Measurements from ENCODE around the gene SOST. TPM values are rescaled to one million over a fixed set of nuclear protein-coding genes. Genes with fewer than 3 reads are reported as not detected.

The SOST gene
- total RNA-seq, 2 donors from 2014 or later = 45.2 to 55.4 TPM

GRCh38 chr17:43766413-43767052 lies 7.9 kb upstream of the SOST start:
- Histone ChIP-seq H3K27me3 (replicated peaks; ENCODE audit: insufficient read depth) (no peaks in the 10 kb centered on the region), H3K36me3 (peaks cover 30% of the 10 kb centered on the region), H3K4me3 (no peak overlapping the region), H3K9me3 (no peaks in the 10 kb centered on the region), H3K4me1 (ENCODE audit: control insufficient read depth in 1 of 2, low read depth in 2 of 2) (peaks cover 3 to 36% of the 10 kb centered on the region in 2 donors), H3K27ac (peak overlapping the region; percentile 41 to 53)
- ATAC-seq (ENCODE audit: insufficient number of reproducible peaks, low FRiP score, low read depth) (no peak), DNase-seq (ENCODE audit: low spot score) (no peak)
- TF ChIP-seq CTCF (IDR thresholded peaks at IDR 0.05) = peak; percentile 87

GRCh38 chr17:43760254-43760852 lies 1.8 kb upstream of the SOST start:
- Histone ChIP-seq H3K4me1 (ENCODE audit: control insufficient read depth in 1 of 2, low read depth in 2 of 2) (peaks cover 11 to 81% of the 10 kb centered on the region in 2 donors), H3K27ac (peak overlapping the region; percentile 41 to 67), H3K36me3 (no peaks in the 10 kb centered on the region), H3K4me3 (no peak overlapping the region), H3K9me3 (no peaks in the 10 kb centered on the region), H3K27me3 (replicated peaks; ENCODE audit: insufficient read depth) (no peaks in the 10 kb centered on the region)
- DNase-seq (ENCODE audit: low spot score) (peak; percentile 75), ATAC-seq (ENCODE audit: insufficient number of reproducible peaks, low FRiP score, low read depth) (peak; percentile 58)
- TF ChIP-seq CTCF (IDR thresholded peaks at IDR 0.05) = peak; percentile 97

GRCh38 chr17:43759836-43760235 lies 1.2 kb upstream of the SOST start:
- no peaks in the 10 kb centered on the region for H3K9me3 ChIP-seq
- peaks cover 17 to 84% of the 10 kb centered on the region in 2 donors for H3K4me1 ChIP-seq (ENCODE audit: control insufficient read depth in 1 of 2, low read depth in 2 of 2)
- no peak for DNase-seq (ENCODE audit: low spot score)
- H3K4me3 ChIP-seq = no peak overlapping the region
- no peaks in the 10 kb centered on the region for H3K36me3 ChIP-seq
- peak overlapping the region; percentile 63 to 65 for H3K27ac ChIP-seq
- no peak for ATAC-seq (ENCODE audit: insufficient number of reproducible peaks, low FRiP score, low read depth)
- no peaks in the 10 kb centered on the region for H3K27me3 ChIP-seq (replicated peaks; ENCODE audit: insufficient read depth)
- no peak for TF ChIP-seq CTCF (IDR thresholded peaks at IDR 0.05)

GRCh38 chr17:43758086-43758485 lies 505 bp downstream of the SOST start:
- H3K27me3 ChIP-seq (replicated peaks; ENCODE audit: insufficient read depth) = no peaks in the 10 kb centered on the region
- DNase-seq (ENCODE audit: low spot score) (no peak), ATAC-seq (ENCODE audit: insufficient number of reproducible peaks, low FRiP score, low read depth) (no peak)
- H3K4me1 ChIP-seq (ENCODE audit: control insufficient read depth in 1 of 2, low read depth in 2 of 2) = peaks cover 14 to 81% of the 10 kb centered on the region in 2 donors
- H3K27ac ChIP-seq = peak overlapping the region; percentile 63 to 65
- no peak for TF ChIP-seq CTCF (IDR thresholded peaks at IDR 0.05)
- no peaks in the 10 kb centered on the region for H3K36me3 ChIP-seq
- H3K9me3 ChIP-seq = no peaks in the 10 kb centered on the region
- H3K4me3 ChIP-seq = peak overlapping the region; percentile 47

- Histone ChIP-seq H3K27me3 (replicated peaks; ENCODE audit: insufficient read depth) (no peaks in the 10 kb centered on the region), H3K4me3 (no peak overlapping the region), H3K36me3 (no peaks in the 10 kb centered on the region), H3K9me3 (no peaks in the 10 kb centered on the region), H3K4me1 (ENCODE audit: control insufficient read depth in 1 of 2, low read depth in 2 of 2) (peaks cover 14 to 75% of the 10 kb centered on the region in 2 donors), H3K27ac (no peak overlapping the region)
- DNase-seq (ENCODE audit: low spot score) = no peak
- no peak for ATAC-seq (ENCODE audit: insufficient number of reproducible peaks, low FRiP score, low read depth)
- TF ChIP-seq CTCF (IDR thresholded peaks at IDR 0.05) = no peak
Observed at GRCh38 chr17:43757171-43757660, 1.4 kb downstream of the SOST start.

Measured in thoracic aorta (tissue), 2 donors.